HTERT RPE-1 (cell line): Measurements from ENCODE around the gene IL2RA.

Experiments
- in situ Hi-C: fragments of 300-500 bp; cut with MboI; formaldehyde crosslinking; loops from 4 replicates; pipeline ENCODE4 v1.14.3; 2020; ENCODE audit warnings: low sequenced_read_pairs

Gene IL2RA

DNA sequence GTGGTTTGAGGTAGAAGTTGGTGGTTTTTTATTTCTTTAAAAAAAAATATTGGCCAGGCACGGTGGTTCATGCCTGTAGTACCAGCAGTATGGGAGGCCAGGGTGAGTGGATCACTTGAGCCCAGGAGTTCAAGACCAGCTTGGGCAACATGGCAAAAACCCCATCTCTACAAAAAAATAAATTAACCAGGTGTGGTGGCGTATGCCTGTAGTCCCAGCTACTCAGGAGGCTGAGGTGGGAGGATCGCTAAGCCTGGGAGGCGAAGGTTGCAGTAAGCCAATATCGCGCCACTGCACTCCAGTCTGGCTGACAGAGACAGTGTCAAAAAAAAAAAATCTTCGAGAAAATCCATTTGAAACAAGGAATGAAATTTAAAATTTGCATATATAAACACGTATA is 1.1 kb downstream of the IL2RA start:
- in situ Hi-C loops: no loop called here

DNA sequence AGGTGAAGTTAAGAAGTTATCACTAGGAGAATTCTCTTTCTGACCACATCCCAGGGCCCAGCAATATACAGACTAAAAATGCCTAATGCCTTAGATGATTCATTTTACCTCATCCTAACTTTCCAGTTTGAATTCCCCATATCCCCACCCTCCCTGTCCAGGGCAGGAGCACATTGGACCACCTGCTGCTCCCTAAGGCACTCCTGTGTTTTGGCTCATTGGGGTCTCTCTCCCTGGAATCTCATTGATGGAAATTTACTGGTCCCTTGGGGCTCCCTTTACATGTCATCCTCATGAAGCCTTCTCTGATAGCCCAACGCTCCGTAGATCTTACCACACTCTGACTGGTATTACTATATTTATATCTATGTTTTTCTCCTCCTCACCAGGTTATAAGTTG is 2.7 kb downstream of the IL2RA start:
- in situ Hi-C loops: no loop called here

DNA sequence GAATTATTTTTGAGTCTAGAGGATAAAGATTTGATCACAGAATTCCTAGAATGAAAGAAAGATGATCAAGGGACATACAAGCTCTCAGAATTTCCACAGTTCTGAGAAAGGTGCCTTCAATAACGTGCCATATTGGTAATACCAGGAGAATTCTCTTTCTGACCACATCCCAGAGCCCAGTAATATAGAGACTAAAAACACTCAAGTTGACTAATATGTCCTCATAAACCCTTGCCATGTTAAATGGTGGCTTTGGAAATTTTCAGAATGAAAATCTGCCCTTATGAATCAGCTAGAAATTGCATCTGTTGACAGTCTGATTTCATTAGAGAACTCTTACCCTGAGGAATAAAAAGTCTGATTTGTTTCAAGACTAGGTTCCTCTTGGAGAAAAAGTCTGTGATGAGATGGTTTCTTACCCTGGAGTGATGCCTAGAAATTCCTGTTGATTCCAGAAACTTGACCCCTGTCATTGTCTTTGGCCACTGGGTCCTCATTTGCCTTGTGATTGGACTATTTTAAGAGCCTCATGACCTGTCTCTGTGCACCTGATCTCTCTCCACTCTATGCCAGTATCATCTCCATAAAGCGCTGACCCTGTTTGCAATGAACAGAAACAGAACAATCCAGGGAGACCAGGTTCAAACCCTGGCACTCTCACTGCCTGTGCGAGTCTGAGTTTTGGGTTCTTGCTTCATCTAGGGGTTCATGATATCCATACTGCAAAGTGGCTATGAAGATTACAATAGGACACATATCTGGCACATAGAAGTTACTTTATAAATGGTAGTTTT is 3.3 kb downstream of the IL2RA start:
- in situ Hi-C loops: no loop called here

- in situ Hi-C loops: no loop called here
Observed at GRCh38 chr10:6056411-6057135, 5.6 kb downstream of the IL2RA start.

- in situ Hi-C loops: no loop called here
Observed at GRCh38 chr10:6055929-6056328, 6.2 kb downstream of the IL2RA start.

DNA sequence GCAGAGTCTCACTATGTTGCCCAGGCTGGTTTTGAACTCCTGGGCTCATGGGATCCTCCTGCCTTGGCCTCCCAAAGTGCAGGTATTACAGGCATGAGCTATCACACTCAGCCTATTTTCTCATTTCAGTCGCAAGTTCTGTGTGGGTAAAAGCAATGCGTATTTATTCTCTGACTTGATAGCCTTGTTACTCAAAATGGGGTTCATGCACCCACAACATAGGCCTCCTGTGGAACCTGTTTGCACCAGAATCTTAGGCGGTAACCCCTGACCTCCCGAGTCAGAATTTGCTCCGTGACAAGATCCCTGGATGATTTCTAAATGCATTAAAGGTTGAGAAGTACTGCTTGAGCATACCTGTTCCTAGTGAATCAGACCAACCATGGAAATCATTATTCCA is 7.3 kb downstream of the IL2RA start:
- in situ Hi-C loops: no loop called here

DNA sequence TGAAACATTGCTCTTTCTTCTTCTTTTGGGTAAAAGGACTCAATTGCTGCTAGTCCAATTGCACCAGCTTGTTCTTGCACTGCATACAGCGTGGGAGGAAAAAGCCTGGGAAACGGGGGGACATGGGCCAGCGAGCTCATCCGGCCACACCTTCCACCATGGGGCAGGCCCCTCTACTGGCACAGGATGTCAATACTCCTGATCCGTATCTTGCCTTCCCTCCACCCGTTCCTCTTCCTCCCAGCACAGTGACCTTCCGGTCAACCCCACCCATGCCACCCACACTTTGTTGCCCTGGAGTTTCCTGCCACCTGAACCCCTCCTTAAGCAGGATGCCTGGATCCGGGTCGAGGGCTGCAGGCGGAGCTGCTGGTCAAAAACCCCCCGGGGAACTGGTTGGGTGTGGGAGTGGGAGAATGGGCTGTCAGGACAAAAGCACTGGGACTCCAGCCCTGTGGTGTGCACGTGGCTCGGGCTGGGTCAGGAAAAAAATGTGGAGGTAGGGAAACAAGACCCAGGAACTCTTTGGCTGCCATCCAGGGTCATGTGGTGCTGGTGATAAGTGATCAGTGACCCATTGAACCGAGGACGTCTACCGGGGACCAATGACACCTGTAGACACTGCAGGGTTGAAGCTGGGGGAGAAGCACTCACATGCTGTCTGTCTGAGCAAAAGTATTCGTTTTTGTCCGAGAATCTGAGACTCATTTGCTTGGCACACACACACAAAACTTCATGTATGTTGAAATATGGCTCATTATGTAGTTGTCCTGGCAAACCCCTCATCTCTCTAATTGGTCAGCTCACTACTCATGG is 8.1 kb downstream of the IL2RA start:
- in situ Hi-C loops: no loop called here

DNA sequence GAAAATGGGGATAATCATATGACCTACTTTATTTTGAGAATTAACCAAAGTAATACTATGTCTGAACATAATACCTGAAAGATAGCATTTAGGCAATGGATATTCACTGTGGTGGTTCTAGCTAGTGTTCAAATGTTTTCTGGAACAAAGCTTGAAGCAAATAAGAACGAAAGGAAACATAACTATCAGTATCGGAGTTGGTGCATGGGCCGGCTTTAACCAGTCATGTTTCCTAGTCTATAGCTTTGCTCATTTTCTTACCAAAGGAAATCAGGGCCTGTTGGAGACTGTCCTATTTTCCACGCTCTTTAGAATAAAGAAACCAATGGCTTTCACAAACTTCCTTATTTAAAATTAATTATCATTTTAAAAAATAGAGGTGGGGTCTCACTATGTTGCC is 8.9 kb downstream of the IL2RA start:
- in situ Hi-C loops: no loop called here

DNA sequence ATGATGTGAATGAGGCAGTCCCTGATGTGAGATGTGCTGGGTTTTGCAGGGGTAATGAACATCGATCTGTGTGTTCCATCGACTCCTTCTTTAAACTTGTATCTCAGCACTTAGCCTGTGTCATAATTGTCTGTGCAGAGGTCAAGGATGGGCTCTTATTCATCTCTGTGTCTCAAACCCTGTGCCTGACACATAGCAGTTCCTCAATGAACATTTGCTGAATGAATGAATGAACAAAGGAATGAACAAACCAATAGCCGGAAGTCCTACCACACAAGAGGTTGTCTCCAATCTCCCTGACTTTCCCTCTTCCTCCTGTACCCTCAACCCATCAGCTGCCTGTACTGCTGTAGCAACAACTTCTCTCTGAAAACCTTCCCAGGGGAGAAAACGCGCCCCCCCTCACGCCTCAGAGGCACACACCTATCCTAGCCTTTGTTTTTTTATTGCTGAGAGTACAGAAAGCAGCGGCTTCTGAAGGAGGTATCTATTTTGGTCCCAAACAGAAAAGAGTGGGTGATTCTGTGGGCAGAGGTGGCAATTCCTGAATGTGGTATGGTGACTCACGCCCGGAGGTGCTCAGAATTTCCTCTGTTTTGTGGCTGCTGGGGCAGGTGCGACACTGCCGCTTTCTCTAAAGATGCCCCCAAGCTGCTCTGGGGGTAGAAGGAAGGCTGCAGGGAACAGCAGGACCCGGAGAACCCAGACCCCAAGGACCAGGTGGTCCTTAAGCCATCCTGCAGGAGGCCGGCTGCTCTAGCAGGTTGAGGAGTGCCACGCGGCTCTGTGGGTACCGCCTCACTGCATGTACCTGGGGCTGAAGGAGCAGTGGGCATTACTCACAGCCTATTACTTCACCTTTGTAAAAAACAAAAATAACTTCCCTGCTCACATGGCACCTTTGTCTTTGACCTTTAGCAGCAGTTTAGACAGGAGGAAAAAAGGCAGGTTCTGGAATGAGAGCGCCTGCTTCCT is 9.6 kb downstream of the IL2RA start:
- in situ Hi-C loops: no loop called here

GRCh38 chr10:6050801-6051445 is 11.2 kb downstream of the IL2RA start:
- in situ Hi-C loops: no loop called here

DNA sequence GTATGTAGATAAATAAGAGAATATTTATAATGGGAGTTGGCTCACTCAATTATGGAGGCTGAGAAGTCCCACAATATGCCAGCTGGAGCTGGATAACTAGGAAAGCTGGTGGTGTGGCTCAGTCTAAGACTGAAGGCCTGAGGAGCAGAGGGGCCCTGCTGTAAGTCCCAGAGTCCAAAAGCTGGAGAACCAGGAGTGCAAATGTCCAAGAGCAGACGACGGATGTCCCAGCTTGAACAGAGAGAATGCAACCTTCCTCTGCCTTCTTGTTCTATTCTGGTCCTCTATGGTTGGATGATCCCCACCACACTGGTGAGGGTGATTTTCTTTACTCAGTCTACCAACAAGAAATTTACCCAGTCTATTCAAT is 13.2 kb downstream of the IL2RA start:
- in situ Hi-C loops: no loop called here

- in situ Hi-C loops: no loop called here
Observed at GRCh38 chr10:6048281-6049030, 13.7 kb downstream of the IL2RA start.

DNA sequence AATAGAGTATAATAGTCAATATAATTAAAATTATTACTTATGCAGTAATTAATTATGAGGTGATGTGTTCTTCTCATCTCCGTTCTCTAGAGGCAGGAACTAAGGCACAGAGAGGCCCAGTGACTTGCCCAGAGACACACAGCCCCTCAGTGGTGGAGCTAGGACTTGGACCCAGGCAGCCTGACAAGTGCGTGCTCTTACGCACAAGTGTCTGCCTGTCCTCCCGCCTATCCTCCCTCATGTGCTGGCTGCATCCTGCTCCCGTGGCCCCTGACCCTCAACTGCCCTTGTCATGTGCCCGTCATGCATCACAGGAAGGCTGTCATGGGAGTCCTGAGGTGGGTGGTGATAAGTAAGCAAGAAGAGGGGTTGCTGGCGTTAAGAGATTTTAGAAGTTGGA is 14.3 kb downstream of the IL2RA start:
- in situ Hi-C loops: no loop called here

GRCh38 chr10:6046773-6047611 is 15.2 kb downstream of the IL2RA start:
- in situ Hi-C loops: no loop called here

DNA sequence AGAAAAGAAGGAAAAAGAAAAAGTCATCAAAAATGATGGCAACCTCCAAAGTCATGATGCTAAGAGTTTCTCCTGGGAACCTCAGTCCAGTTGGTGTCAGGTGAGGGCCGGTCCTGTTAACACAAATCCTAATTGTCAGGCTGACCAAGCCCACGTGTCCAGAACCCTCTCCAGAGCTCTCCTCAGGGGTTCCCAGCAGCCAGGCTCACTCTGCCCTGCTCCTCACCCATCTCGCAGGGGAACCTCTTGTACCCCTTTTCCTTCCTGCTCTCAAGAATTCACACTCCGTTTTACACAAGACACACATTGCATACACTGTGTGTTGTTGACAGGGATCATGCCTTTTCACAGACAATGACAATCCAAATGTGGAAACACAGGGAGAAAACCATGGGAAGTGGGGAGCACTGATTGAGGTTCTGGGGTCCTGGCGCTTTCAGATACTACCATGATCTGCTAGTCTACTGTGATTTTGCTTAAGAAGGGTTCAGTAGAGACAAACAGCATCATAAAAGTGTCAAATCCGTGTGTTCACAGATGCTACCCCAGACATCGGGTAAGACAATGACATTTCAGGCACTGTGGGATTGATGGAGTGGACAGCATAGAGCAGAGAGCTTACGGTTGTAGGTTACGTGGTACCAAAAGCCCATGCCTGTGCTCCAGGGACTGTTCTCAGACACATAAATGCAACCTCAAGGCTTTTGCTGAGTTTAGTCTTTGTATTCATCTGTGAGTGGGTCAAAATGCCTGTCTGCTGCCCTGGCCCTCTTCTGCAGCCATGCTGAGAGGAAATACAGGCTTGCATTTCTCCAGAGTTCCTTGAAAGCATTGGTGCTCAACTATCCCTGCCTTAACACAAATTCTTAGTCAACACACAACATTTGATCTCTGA is 16.0 kb downstream of the IL2RA start:
- in situ Hi-C loops: no loop called here

DNA sequence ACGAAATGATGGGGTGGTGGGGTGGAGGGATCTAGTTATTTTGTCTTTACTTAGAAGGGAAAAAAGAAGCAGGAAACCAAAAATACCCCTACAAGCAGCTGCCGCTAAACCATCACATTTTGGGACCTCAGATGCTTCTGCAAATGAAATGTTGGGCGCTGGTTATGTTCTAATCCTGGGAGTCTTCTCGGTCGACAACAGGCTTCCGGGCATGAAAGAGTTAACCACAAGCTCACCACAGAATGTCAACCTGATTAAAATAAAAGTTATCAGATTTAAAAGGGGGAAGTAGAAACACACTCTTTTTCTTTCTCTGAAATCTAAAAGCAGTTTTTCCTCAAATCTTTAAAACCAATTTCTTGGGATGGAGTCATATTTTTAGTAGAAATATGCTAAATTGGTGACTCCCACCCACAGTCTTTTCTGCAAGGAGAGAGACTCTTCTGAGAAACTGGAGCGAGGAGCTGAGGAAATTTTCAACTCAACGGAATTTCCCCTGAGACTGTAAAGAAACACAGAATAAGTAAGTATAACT is 16.8 kb downstream of the IL2RA start:
- in situ Hi-C loops: no loop called here

DNA sequence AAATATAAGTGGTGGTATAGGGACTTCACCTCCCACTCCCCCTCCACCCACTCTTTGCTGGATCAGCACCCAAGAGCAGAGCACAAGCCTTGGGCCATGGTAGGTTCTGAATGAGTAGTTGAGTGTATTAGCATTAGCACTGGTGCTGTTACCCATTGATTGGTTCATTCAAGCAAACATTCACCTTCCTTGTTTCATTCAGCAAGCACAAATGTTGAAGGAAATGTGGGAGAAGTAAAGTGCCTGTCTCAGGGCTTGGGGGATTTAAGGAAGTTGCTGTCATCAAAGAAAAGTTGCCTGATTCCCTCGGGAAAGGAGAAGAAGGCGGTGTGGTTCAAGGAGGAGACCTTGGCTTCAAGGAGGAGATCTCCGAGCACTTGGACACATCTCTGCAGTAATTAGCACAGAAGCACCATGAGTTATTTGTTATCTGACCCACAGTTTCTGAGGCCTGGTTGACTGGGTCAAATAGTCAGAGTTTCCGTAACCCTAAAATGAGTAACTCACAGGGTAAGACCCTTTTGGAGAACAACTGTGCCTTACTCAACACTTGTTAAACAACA is 17.3 kb downstream of the IL2RA start:
- in situ Hi-C loops: no loop called here
